ENCODE measurements around the gene ADORA2A. TPM values are rescaled to one million over a fixed set of nuclear protein-coding genes. Genes with fewer than 3 reads are reported as not detected.

Gene ADORA2A
- total and polyA plus RNA-seq, 3 donors from 2014 or later: 2.2 to 5.1 (median 2.5) TPM

- DNase-seq: no peak
- H3K36me3 ChIP-seq (ENCODE audit: low read depth, missing control alignments): no peaks in the 10 kb centered on the region
- no peaks in the 10 kb centered on the region for H3K27me3 ChIP-seq
- intact Hi-C loops (cut with DNase I; ENCODE audit: low total_unique reads): no loop called here
- H3K4me1 ChIP-seq: peaks cover 11% of the 10 kb centered on the region
- no peak overlapping the region for H3K27ac ChIP-seq
- H3K9me3 ChIP-seq: no peaks in the 10 kb centered on the region
- TF ChIP-seq CTCF (IDR thresholded peaks at IDR 0.05): no peak
- no peak for TF ChIP-seq POLR2A (IDR thresholded peaks at IDR 0.05)
- H3K4me3 ChIP-seq: no peak overlapping the region
Measured at GRCh38 chr22:24443668-24444067, 16.3 kb downstream of the ADORA2A start.

GRCh38 chr22:24444251-24444650 lies 16.9 kb downstream of the ADORA2A start:
- Histone ChIP-seq H3K4me3 (no peak overlapping the region), H3K27me3 (no peaks in the 10 kb centered on the region), H3K9me3 (no peaks in the 10 kb centered on the region), H3K4me1 (peaks cover 11% of the 10 kb centered on the region), H3K36me3 (ENCODE audit: low read depth, missing control alignments) (no peaks in the 10 kb centered on the region), H3K27ac (no peak overlapping the region)
- DNase-seq: no peak
- TF ChIP-seq CTCF (IDR thresholded peaks at IDR 0.05): no peak
- TF ChIP-seq POLR2A (IDR thresholded peaks at IDR 0.05): no peak
- WGBS, 2 donors: 92 to 96% methylated on average over 2 to 3 of the region's 3 CpGs
- intact Hi-C loops (cut with DNase I; ENCODE audit: low total_unique reads): no loop called here

- Histone ChIP-seq H3K27me3 (no peaks in the 10 kb centered on the region), H3K4me3 (no peak overlapping the region), H3K4me1 (peaks cover 11% of the 10 kb centered on the region), H3K27ac (no peak overlapping the region), H3K9me3 (no peaks in the 10 kb centered on the region), H3K36me3 (ENCODE audit: low read depth, missing control alignments) (no peaks in the 10 kb centered on the region)
- 73 to 77% methylated on average over 8 to 12 of the region's 12 CpGs for WGBS, 2 donors
- TF ChIP-seq POLR2A (IDR thresholded peaks at IDR 0.05): no peak
- no peak for TF ChIP-seq CTCF (IDR thresholded peaks at IDR 0.05)
- intact Hi-C loops (cut with DNase I; ENCODE audit: low total_unique reads): no loop called here
- DNase-seq: peak; percentile 51
Measured at GRCh38 chr22:24444729-24445466, 17.5 kb downstream of the ADORA2A start.

- intact Hi-C loops (cut with DNase I; ENCODE audit: low total_unique reads): no loop called here
- 73 to 75% methylated on average over 11 of the region's 11 CpGs for whole genome bisulfite sequencing, 2 donors
Measured at GRCh38 chr22:24445481-24446259, 18.3 kb downstream of the ADORA2A start.

More at GRCh38 chr22:24445481-24446259, 18.3 kb downstream of the ADORA2A start:
- Histone ChIP-seq H3K27me3 (no peaks in the 10 kb centered on the region), H3K4me1 (peaks cover 15% of the 10 kb centered on the region), H3K9me3 (no peaks in the 10 kb centered on the region), H3K4me3 (no peak overlapping the region), H3K27ac (no peak overlapping the region), H3K36me3 (ENCODE audit: low read depth, missing control alignments) (no peaks in the 10 kb centered on the region)
- TF ChIP-seq CTCF (IDR thresholded peaks at IDR 0.05) (no peak), POLR2A (IDR thresholded peaks at IDR 0.05) (no peak)
- DNase-seq: no peak
